Measurements from ENCODE around the gene DMWD.

Gene DMWD

GRCh38 chr19:45785097-45785496 is 7.5 kb downstream of the DMWD start:
- no peak for DNase-seq

- no peak for DNase-seq
Observed at GRCh38 chr19:45784096-45784495, 8.5 kb downstream of the DMWD start.

- DNase-seq: no peak
Observed at GRCh38 chr19:45782820-45783785, 9.5 kb downstream of the DMWD start.

GRCh38 chr19:45782162-45782691 is 10.4 kb downstream of the DMWD start, which contains the start of gene DMPK:
Gene DMPK, minus strand, starts transcription at chr19:45782490. Its CDS starts 138 bp downstream, at chr19:45782352.
- DNase-seq: no peak

- DNase-seq: no peak
Observed at GRCh38 chr19:45781214-45782161, 11.2 kb downstream of the DMWD start.

- DNase-seq: no peak
Observed at GRCh38 chr19:45780448-45781213, 12.0 kb downstream of the DMWD start.

- no peak for DNase-seq
Observed at GRCh38 chr19:45780146-45780447, 12.5 kb downstream of the DMWD start.

GRCh38 chr19:45779231-45780145 is 13.2 kb downstream of the DMWD start:
- no peak for DNase-seq

GRCh38 chr19:45778010-45778661 is 14.5 kb downstream of the DMWD start:
- DNase-seq: no peak

- no peak for DNase-seq
Observed at GRCh38 chr19:45777395-45777961, 15.2 kb downstream of the DMWD start.

- DNase-seq: no peak
Observed at GRCh38 chr19:45774765-45775164, 17.9 kb downstream of the DMWD start.

GRCh38 chr19:45773384-45773783 is 19.3 kb downstream of the DMWD start:
- DNase-seq: no peak

- DNase-seq: no peak
Observed at GRCh38 chr19:45772912-45773311, 19.7 kb downstream of the DMWD start.

- no peak for DNase-seq
Observed at GRCh38 chr19:45772130-45772840, 20.4 kb downstream of the DMWD start.

- DNase-seq: no peak
Observed at GRCh38 chr19:45771311-45771933, 21.2 kb downstream of the DMWD start.

- peak; percentile 88 for DNase-seq
Observed at GRCh38 chr19:45770192-45771101, 22.2 kb downstream of the DMWD start.

GRCh38 chr19:45769821-45770191 is 22.8 kb downstream of the DMWD start:
- DNase-seq: no peak
